ENCODE data around the gene EMID1. TPM values are rescaled to one million over a fixed set of nuclear protein-coding genes. Genes with fewer than 3 reads are reported as not detected.

Gene EMID1
- total RNA-seq, 5 donors from 2014 or later (not counting 1 experiment from before 2014, with no cell fraction given): 0.32 to 1.5 (median 0.76) TPM

DNA sequence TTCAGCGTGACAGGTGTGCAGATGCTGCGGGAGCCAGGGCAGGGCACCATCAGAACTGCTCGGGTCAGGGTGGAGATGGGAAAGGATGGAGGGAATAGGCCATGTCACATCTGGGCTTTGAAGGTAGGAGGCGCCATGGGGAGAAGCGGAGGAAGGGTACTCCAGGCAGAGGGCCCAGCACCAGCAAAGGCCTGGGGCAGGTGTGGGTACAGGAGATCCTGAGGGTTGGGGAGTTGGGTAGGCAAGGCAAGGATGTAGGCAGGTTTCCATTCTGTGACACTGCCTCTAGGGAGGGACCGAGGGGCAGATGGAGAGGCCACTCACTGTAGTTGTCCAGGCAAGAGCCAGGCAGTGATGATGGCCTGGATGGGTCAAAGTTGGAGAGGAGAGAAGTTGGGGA lies 8.5 kb downstream of the EMID1 start:
- H3K27ac ChIP-seq (ENCODE audit: low read length): no peak overlapping the region
- Mint-ChIP-seq H3K27me3 (peaks cover 0 to 2% of the 10 kb centered on the region in 2 donors), H3K4me1 (no peaks in the 10 kb centered on the region), H3K4me3 (no peak overlapping the region), H3K36me3 (no peaks in the 10 kb centered on the region), H3K9me3 (no peaks in the 10 kb centered on the region), H3K27ac (no peak overlapping the region)
- H3K36me3 ChIP-seq (ENCODE audit: control insufficient read depth in 2 of 2, extremely low read depth in 1 of 2, insufficient read depth in 1 of 2, low read length in 1 of 2): no peaks in the 10 kb centered on the region
- DNase-seq (no peak), ATAC-seq (replicated peaks in 1 of 4) (no peak)
- H3K4me3 ChIP-seq (ENCODE audit: control insufficient read depth in 1 of 2, extremely low read depth in 1 of 2, low read length in 1 of 2): no peak overlapping the region
- peaks cover 0 to 7% of the 10 kb centered on the region in 2 experiments for H3K27me3 ChIP-seq (replicated peaks in 1 of 2; ENCODE audit: control insufficient read depth in 2 of 2, extremely low read depth in 1 of 2, insufficient read depth in 2 of 2, low read length in 1 of 2)
- WGBS (ENCODE audit: insufficient coverage): 94% methylated on average over 6 of the region's 6 CpGs
- CTCF ChIA-PET: no interaction called here
- no peaks in the 10 kb centered on the region for H3K4me1 ChIP-seq (ENCODE audit: control insufficient read depth in 1 of 2, extremely low read depth in 1 of 2, insufficient read depth in 2 of 2, low read length in 2 of 2)
- H3K9me3 ChIP-seq: no peaks in the 10 kb centered on the region
- POLR2A ChIA-PET: no interaction called here

DNA sequence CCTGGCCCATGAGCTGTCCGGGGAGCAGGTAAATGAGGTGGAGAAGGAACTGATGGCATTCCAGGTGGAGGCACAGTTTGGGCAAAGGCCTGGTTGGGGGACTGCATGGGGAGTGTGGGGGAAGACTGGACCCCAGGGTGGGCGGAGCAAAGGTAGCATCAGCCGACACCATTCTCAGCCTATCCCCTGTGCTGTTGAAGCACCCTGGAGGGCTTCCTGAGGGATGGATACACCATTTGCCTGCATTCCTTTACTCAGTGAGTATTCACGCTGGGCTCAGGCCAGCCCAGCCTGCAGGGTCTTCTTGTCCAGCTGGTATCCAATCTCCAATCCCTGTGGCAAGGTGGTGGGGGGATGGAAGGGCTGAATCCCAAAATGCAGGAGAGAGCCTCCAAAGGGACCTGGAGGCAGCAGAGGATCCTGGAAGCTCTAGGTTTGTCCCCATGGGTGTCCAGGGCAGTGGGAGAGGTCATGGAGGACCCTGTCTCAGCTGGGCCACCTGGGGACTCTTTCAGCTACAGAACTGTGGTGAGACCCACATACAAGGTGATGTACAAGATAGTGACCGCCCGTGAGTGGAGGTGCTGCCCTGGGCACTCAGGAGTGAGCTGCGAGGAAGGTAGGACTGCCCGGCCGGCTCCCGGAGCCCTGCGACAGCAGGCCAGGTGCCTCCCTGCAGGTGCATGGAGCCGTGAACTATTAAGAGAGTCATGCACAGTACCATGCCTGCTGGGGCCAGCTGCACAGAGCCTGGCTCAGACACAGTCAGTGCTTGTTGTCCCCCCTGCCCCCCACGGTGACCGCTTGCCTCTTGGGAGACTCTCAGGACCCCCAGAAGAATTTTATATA lies 9.5 kb downstream of the EMID1 start:
- no peak for DNase-seq
- POLR2A ChIA-PET: interaction anchor here in 1 of 2 donors (0.8 kb wide), 1 partner anchor 303 kb away, joined by 3 read pairs; no protein-coding TSS in a partner anchor
- Histone ChIP-seq H3K4me3 (ENCODE audit: control insufficient read depth in 1 of 2, extremely low read depth in 1 of 2, low read length in 1 of 2) (no peak overlapping the region), H3K27me3 (replicated peaks in 1 of 2; ENCODE audit: control insufficient read depth in 2 of 2, extremely low read depth in 1 of 2, insufficient read depth in 2 of 2, low read length in 1 of 2) (peaks cover 0 to 2% of the 10 kb centered on the region in 2 experiments), H3K27ac (ENCODE audit: low read length) (no peak overlapping the region), H3K9me3 (no peaks in the 10 kb centered on the region), H3K36me3 (ENCODE audit: control insufficient read depth in 2 of 2, extremely low read depth in 1 of 2, insufficient read depth in 1 of 2, low read length in 1 of 2) (no peaks in the 10 kb centered on the region), H3K4me1 (ENCODE audit: control insufficient read depth in 1 of 2, extremely low read depth in 1 of 2, insufficient read depth in 2 of 2, low read length in 2 of 2) (no peaks in the 10 kb centered on the region)
- CTCF ChIA-PET: no interaction called here
- Mint-ChIP-seq H3K4me1 (no peaks in the 10 kb centered on the region), H3K27me3 (no peaks in the 10 kb centered on the region), H3K9me3 (no peaks in the 10 kb centered on the region), H3K36me3 (no peaks in the 10 kb centered on the region), H3K4me3 (no peak overlapping the region), H3K27ac (no peak overlapping the region)
- no peak for ATAC-seq (replicated peaks in 1 of 4)
- 85% methylated on average over 11 of the region's 14 CpGs for WGBS (ENCODE audit: insufficient coverage)

DNA sequence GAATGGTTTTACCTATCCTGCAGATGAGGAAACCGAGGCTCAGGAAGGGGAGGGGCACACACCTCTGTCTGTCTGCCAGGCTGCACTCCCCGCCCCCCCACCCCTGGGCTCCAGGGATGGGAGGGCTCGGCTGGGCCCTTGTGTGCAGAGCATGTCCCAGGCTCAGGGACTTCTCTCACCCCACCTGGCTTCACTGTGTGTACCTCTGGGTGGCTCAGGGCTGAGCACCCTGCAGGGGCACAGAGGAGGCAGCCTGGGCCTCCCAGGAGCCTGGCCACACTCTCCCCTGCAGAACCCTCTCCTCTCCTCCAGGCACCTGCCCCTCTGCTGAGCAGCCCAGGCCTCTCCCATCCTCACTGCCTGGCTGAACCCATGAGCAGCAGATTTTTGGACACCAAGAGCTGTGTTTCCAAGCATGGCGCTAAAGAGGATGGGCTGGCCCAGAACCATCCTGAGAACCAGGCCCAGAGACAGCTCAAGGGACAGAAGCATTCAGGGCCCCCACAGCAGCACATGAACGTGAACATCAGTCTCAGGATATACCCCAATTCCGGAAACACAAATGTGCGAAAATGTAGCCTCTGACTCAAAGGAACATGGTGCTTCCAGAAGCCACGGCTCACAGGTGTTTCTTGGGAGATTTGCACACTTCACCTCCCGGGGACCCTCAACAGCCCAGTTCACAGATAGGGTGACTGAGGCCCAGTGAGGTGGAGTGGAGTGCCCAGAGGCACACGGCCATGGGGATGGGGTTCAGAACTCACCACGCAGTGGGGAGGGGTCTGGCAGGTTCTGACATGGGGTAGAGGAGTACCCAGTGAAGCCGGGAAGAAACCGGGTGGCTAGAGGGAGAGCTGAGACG lies 10.5 kb downstream of the EMID1 start:
- ATAC-seq (replicated peaks in 1 of 4) (no peak), DNase-seq (no peak)
- H3K27ac Mint-ChIP-seq: no peak overlapping the region
- Histone ChIP-seq H3K27me3 (replicated peaks in 1 of 2; ENCODE audit: control insufficient read depth in 2 of 2, extremely low read depth in 1 of 2, insufficient read depth in 2 of 2, low read length in 1 of 2) (peaks cover 0 to 2% of the 10 kb centered on the region in 2 experiments), H3K36me3 (ENCODE audit: control insufficient read depth in 2 of 2, extremely low read depth in 1 of 2, insufficient read depth in 1 of 2, low read length in 1 of 2) (no peaks in the 10 kb centered on the region), H3K4me3 (ENCODE audit: control insufficient read depth in 1 of 2, extremely low read depth in 1 of 2, low read length in 1 of 2) (no peak overlapping the region), H3K9me3 (no peaks in the 10 kb centered on the region), H3K27ac (ENCODE audit: low read length) (no peak overlapping the region), H3K4me1 (ENCODE audit: control insufficient read depth in 1 of 2, extremely low read depth in 1 of 2, insufficient read depth in 2 of 2, low read length in 2 of 2) (no peaks in the 10 kb centered on the region)
- CTCF ChIA-PET: no interaction called here
- no peaks in the 10 kb centered on the region for H3K4me1 Mint-ChIP-seq
- POLR2A ChIA-PET: interaction anchor here in 1 of 2 donors (0.8 kb wide), 1 partner anchor 304 kb away, joined by 3 read pairs; no protein-coding TSS in a partner anchor
- 71% methylated on average over 12 of the region's 14 CpGs for WGBS (ENCODE audit: insufficient coverage)
- no peaks in the 10 kb centered on the region for H3K27me3 Mint-ChIP-seq
- no peaks in the 10 kb centered on the region for H3K9me3 Mint-ChIP-seq
- H3K36me3 Mint-ChIP-seq: no peaks in the 10 kb centered on the region
- H3K4me3 Mint-ChIP-seq: no peak overlapping the region

DNA sequence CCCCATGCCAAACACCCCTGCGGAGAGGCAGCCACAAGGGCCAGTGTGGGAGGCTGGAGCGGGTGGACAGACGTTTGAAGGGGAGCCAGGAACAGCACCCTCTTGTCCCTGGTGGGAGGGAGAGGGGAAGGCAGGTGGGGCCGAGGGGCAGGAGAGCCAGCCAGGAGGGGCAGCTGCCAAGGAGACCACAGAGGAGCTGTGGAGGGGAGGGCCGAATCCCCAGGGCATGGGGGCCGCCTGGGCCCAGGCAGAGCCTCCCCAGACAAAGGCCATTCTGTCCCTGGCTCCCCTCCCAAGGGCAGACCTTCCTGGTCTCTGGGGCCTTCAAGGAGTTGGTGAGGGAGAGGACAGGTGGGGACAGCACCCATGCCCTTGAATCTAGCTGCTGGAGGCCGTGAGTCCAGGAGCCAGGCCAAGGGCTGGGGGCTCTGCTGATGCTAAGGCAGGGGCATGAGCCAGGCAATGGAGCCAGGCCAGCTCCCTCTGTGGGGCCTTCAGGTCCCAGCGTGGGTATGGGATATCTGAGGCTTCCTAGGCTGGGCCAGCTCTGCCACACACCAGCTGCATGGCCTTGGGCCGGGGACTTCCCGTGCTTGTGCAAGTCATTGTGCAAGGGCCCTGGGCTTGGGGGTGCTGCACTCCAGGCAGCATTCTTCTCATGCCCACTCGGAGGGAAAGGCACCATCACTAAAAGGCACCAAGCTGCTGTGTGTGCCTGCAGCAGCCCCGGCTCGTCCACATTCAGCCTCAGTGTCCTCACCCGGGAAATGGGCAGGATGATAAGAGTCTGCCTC lies 11.4 kb downstream of the EMID1 start:
- no peak overlapping the region for H3K4me3 ChIP-seq (ENCODE audit: control insufficient read depth in 1 of 2, extremely low read depth in 1 of 2, low read length in 1 of 2)
- no peaks in the 10 kb centered on the region for H3K36me3 Mint-ChIP-seq
- ATAC-seq (replicated peaks in 1 of 4): no peak

DNA sequence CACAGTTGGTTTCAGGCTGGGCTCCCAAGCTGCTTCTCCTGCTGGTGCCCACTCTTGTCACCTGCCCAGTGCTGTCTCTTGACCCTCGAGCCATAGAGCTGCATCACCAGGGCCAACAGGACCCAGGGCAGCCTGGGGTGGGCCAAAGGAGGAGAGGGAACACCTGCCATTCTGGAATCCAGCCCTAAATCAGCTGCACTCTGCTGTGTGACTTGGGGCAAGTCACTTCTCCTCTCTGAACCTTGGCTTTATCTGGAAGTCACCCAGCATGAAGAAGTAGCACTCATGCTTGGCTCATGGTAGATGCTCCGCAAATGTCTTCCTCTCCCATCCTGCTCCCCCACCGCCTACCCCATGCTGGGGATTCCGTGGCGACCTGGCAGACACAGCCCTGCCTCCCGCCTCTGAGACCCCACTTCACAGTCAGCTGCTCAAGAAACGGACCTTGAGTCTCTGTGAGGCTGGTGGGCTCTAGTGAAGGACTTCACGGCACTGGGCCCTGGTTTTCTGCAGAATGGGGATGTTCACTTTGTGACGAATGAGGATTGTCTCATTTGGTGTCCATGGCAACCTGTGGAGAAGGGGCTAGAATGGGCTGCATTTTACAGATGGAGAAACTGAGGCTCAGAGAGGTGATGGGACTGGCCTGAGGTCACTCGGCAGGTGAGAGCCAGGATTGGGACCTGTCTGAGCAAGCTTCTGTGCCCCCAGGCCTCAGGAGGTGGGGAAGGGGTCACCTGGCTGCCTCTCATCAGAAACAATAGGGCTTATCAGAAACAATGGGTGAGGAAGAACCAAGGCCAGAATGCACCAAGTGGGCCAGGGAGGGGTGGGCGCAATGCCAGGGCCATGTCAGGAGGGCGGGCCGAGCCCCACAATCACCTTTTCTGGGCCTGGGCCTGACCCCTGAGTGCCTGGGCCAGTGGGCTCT lies 12.4 kb downstream of the EMID1 start:
- CTCF ChIA-PET: no interaction called here
- Mint-ChIP-seq H3K27me3 (no peaks in the 10 kb centered on the region), H3K4me1 (no peaks in the 10 kb centered on the region), H3K36me3 (no peaks in the 10 kb centered on the region), H3K4me3 (no peak overlapping the region), H3K9me3 (no peaks in the 10 kb centered on the region), H3K27ac (no peak overlapping the region)
- H3K4me1 ChIP-seq (ENCODE audit: control insufficient read depth in 1 of 2, extremely low read depth in 1 of 2, insufficient read depth in 2 of 2, low read length in 2 of 2): no peaks in the 10 kb centered on the region
- POLR2A ChIA-PET: no interaction called here
- H3K9me3 ChIP-seq: no peaks in the 10 kb centered on the region
- 73% methylated on average over 10 of the region's 13 CpGs for WGBS (ENCODE audit: insufficient coverage)
- no peak overlapping the region for H3K4me3 ChIP-seq (ENCODE audit: control insufficient read depth in 1 of 2, extremely low read depth in 1 of 2, low read length in 1 of 2)
- H3K27me3 ChIP-seq (replicated peaks in 1 of 2; ENCODE audit: control insufficient read depth in 2 of 2, extremely low read depth in 1 of 2, insufficient read depth in 2 of 2, low read length in 1 of 2): peaks cover 0 to 2% of the 10 kb centered on the region in 2 experiments
- ATAC-seq (replicated peaks in 1 of 4): no peak
- no peak for DNase-seq
- no peaks in the 10 kb centered on the region for H3K36me3 ChIP-seq (ENCODE audit: control insufficient read depth in 2 of 2, extremely low read depth in 1 of 2, insufficient read depth in 1 of 2, low read length in 1 of 2)
- no peak overlapping the region for H3K27ac ChIP-seq (ENCODE audit: low read length)

More for the DNA sequence above, 11.4 kb downstream of the EMID1 start:
- no peak for DNase-seq
- H3K27ac Mint-ChIP-seq: no peak overlapping the region
- Histone ChIP-seq H3K4me1 (ENCODE audit: control insufficient read depth in 1 of 2, extremely low read depth in 1 of 2, insufficient read depth in 2 of 2, low read length in 2 of 2) (no peaks in the 10 kb centered on the region), H3K36me3 (ENCODE audit: control insufficient read depth in 2 of 2, extremely low read depth in 1 of 2, insufficient read depth in 1 of 2, low read length in 1 of 2) (no peaks in the 10 kb centered on the region), H3K9me3 (no peaks in the 10 kb centered on the region), H3K27me3 (replicated peaks in 1 of 2; ENCODE audit: control insufficient read depth in 2 of 2, extremely low read depth in 1 of 2, insufficient read depth in 2 of 2, low read length in 1 of 2) (peaks cover 0 to 2% of the 10 kb centered on the region in 2 experiments), H3K27ac (ENCODE audit: low read length) (no peak overlapping the region)
- H3K9me3 Mint-ChIP-seq: no peaks in the 10 kb centered on the region
- H3K4me1 Mint-ChIP-seq: no peaks in the 10 kb centered on the region
- H3K27me3 Mint-ChIP-seq: no peaks in the 10 kb centered on the region
- H3K4me3 Mint-ChIP-seq: no peak overlapping the region
- CTCF ChIA-PET: no interaction called here
- POLR2A ChIA-PET: no interaction called here
- WGBS (ENCODE audit: insufficient coverage): 77% methylated on average over 11 of the region's 14 CpGs
